ENCODE measurements around the gene NEK9. TPM values are rescaled to one million over a fixed set of nuclear protein-coding genes. Genes with fewer than 3 reads are reported as not detected.
A peak's percentile ranks its signal among the peaks of the same experiment; 100 is the strongest.

Gene NEK9
- total and polyA plus RNA-seq, 9 of the 15 experiments (the other 6 are each of a cell fraction or from before 2014, with no cell fraction given) = 2.8 to 39.6 (median 19.8) TPM

DNA sequence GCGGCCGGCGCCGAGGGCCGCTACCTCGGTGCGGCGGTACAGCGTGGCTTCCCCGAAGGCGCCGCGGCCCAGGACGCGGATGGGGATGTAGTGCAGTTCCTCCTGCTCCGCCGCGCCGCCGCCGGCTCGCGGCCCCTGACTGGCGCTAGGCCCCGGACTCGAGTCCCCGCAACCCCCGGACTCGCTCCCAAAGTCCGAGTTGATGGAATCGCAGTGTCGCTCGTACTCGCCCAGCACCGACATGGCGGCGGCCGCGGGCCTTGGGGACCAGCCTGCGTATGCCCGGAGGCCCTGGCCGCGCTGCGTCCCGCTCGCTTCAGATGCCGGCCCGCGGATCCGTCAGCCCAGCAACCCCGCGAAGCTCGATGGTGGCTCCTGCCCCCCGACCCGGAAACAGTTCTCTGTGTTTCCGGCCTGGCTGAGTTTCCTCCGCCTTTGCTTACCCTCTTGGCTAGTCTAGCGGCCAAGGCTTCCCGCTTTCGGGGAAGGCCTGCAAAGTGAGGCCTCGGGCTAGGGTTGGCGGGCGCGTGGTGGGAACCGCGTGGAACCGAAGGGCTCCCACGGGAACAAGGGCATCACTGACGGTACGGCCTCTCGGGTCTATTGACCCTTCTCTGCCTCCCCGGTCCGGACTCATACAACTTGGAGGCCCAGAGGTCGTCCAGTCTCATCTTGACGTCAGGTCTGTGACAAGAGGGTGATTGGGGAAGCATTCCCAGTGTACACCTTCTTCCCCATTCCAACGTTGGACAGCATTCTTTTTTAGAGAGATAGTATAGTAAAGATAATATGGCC is at the start of gene NEK9 (continued):
- TF ChIP-seq, protein P1, sequence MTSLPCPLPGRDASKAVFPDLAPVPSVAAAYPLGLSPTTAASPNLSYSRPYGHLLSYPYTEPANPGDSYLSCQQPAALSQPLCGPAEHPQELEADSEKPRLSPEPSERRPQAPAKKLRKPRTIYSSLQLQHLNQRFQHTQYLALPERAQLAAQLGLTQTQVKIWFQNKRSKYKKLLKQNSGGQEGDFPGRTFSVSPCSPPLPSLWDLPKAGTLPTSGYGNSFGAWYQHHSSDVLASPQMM (CRISPR knock-in tag; IDR thresholded peaks at IDR 0.05) = no peak
- TF ChIP-seq, protein P2, sequence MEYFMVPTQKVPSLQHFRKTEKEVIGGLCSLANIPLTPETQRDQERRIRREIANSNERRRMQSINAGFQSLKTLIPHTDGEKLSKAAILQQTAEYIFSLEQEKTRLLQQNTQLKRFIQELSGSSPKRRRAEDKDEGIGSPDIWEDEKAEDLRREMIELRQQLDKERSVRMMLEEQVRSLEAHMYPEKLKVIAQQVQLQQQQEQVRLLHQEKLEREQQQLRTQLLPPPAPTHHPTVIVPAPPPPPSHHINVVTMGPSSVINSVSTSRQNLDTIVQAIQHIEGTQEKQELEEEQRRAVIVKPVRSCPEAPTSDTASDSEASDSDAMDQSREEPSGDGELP (CRISPR knock-in tag; IDR thresholded peaks at IDR 0.05; ENCODE audit: borderline replicate concordance) = peak; percentile 61
- TF ChIP-seq NELFE (IDR thresholded peaks at IDR 0.05; ENCODE audit: insufficient read depth, insufficient read length) (no peak), U2AF2 (optimal IDR thresholded peaks at IDR 0.05; ENCODE audit: low read depth, low read length) (no peak), KLF1 (tag; IDR thresholded peaks at IDR 0.05) (no peak), ZNF23 (CRISPR knock-in tag; IDR thresholded peaks at IDR 0.05) (no peak), MECOM (CRISPR knock-in tag; IDR thresholded peaks at IDR 0.05) (0 out of 2 replicates have a peak, but pooled peaks have one; percentile 16), PRPF4 (IDR thresholded peaks at IDR 0.05; ENCODE audit: insufficient read depth, low read depth, low read length, poor library complexity, severe bottlenecking) (no peak), SP2 (IDR thresholded peaks at IDR 0.05; ENCODE audit: extremely low read depth, low read depth, low read length, poor library complexity, severe bottlenecking) (no peak), ZNF354B (CRISPR knock-in tag; IDR thresholded peaks at IDR 0.05) (no peak), ZNF124 (CRISPR knock-in tag; IDR thresholded peaks at IDR 0.05) (no peak), ZNF436 (CRISPR knock-in tag; IDR thresholded peaks at IDR 0.05) (no peak), ZBTB26 (CRISPR knock-in tag; IDR thresholded peaks at IDR 0.05) (no peak), NFE2L1 (tag; IDR thresholded peaks at IDR 0.05; ENCODE audit: borderline replicate concordance, low read depth) (no peak), NCOA2 (IDR thresholded peaks at IDR 0.05; ENCODE audit: partially characterized antibody in 2 of 2) (no peak), PHTF2 (CRISPR knock-in tag; IDR thresholded peaks at IDR 0.05) (no peak), JUNB (CRISPR knock-in tag; conservative IDR thresholded peaks at IDR 0.05) (0 out of 2 replicates have a peak, but pooled peaks have one; percentile 8), ZSCAN32 (CRISPR knock-in tag; IDR thresholded peaks at IDR 0.05) (no peak), FOXJ2 (tag; IDR thresholded peaks at IDR 0.05) (no peak), RFX7 (CRISPR knock-in tag; IDR thresholded peaks at IDR 0.05) (no peak)
- TF ChIP-seq, protein P3, sequence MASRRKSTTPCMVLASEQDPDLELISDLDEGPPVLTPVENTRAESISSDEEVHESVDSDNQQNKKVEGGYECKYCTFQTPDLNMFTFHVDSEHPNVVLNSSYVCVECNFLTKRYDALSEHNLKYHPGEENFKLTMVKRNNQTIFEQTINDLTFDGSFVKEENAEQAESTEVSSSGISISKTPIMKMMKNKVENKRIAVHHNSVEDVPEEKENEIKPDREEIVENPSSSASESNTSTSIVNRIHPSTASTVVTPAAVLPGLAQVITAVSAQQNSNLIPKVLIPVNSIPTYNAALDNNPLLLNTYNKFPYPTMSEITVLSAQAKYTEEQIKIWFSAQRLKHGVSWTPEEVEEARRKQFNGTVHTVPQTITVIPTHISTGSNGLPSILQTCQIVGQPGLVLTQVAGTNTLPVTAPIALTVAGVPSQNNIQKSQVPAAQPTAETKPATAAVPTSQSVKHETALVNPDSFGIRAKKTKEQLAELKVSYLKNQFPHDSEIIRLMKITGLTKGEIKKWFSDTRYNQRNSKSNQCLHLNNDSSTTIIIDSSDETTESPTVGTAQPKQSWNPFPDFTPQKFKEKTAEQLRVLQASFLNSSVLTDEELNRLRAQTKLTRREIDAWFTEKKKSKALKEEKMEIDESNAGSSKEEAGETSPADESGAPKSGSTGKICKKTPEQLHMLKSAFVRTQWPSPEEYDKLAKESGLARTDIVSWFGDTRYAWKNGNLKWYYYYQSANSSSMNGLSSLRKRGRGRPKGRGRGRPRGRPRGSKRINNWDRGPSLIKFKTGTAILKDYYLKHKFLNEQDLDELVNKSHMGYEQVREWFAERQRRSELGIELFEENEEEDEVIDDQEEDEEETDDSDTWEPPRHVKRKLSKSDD (conservative IDR thresholded peaks at IDR 0.05; ENCODE audit: low read length) = no peak
- TF ChIP-seq, protein P4, sequence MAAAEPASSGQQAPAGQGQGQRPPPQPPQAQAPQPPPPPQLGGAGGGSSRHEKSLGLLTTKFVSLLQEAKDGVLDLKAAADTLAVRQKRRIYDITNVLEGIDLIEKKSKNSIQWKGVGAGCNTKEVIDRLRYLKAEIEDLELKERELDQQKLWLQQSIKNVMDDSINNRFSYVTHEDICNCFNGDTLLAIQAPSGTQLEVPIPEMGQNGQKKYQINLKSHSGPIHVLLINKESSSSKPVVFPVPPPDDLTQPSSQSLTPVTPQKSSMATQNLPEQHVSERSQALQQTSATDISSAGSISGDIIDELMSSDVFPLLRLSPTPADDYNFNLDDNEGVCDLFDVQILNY (CRISPR knock-in tag; IDR thresholded peaks at IDR 0.05) = peak; percentile 63; the same call in 1 of the 2 replicates
